Measurements from ENCODE around the gene FGF8.

Gene FGF8

GRCh38 chr10:101725296-101726114, 50.4 kb downstream of the FGF8 start:
- no peak for DNase-seq

GRCh38 chr10:101724446-101724845, 51.5 kb downstream of the FGF8 start:
- DNase-seq = no peak

- no peak for DNase-seq
Measured at GRCh38 chr10:101723176-101723575, 52.7 kb downstream of the FGF8 start.

GRCh38 chr10:101721806-101722205, 54.1 kb downstream of the FGF8 start:
- no peak for DNase-seq

GRCh38 chr10:101720606-101721230, 55.2 kb downstream of the FGF8 start:
- DNase-seq = no peak

Measured in MV-4-11 (cell line).